Ramos (cell line): ENCODE measurements around the gene DNAH6.
"Not testable (repeated sequence)": the region's sequence is repeated elsewhere in the genome, so short reads cannot be mapped to it uniquely, and the experiment has no call there.

Experiments used
- in situ Hi-C: fragments of 300-500 bp; cut with MboI; formaldehyde crosslinking; loops from one replicate; pipeline ENCODE4 v1.14.3; 2022; ENCODE audit warnings: low sequenced_read_pairs; ENCODE audit not compliant: unreplicated experiment

Gene DNAH6

GRCh38 chr2:84497285-84497684 lies 19.0 kb upstream of the DNAH6 start:
- in situ Hi-C loops: loop anchor here (10.0 kb wide), 1 partner anchor 788 kb away; no protein-coding TSS in a partner anchor

GRCh38 chr2:84498150-84498799 lies 18.0 kb upstream of the DNAH6 start:
- in situ Hi-C loops: loop anchor here (10.0 kb wide), 1 partner anchor 787 kb away; no protein-coding TSS in a partner anchor

GRCh38 chr2:84511024-84511423 lies 5.3 kb upstream of the DNAH6 start:
- in situ Hi-C loops: not testable (repeated sequence)

- in situ Hi-C loops: no loop called here
These were observed 510 bp upstream of the DNAH6 start for GRCh38 chr2:84515788-84516187.

GRCh38 chr2:84519332-84519957 lies 3.1 kb downstream of the DNAH6 start:
- in situ Hi-C loops: no loop called here

- in situ Hi-C loops: no loop called here
These were observed 10.3 kb downstream of the DNAH6 start for GRCh38 chr2:84526562-84526961.

- in situ Hi-C loops: no loop called here
These were observed 11.1 kb downstream of the DNAH6 start for GRCh38 chr2:84527137-84528129.

GRCh38 chr2:84532291-84532690 lies 16.0 kb downstream of the DNAH6 start:
- in situ Hi-C loops: no loop called here

GRCh38 chr2:84534225-84534624 lies 17.9 kb downstream of the DNAH6 start:
- in situ Hi-C loops: no loop called here

- in situ Hi-C loops: no loop called here
These were observed 21.0 kb downstream of the DNAH6 start for GRCh38 chr2:84537251-84537650.

- in situ Hi-C loops: no loop called here
These were observed 23.4 kb downstream of the DNAH6 start for GRCh38 chr2:84539729-84540128.

- in situ Hi-C loops: no loop called here
These were observed 28.7 kb downstream of the DNAH6 start for GRCh38 chr2:84545005-84545404.

- in situ Hi-C loops: no loop called here
These were observed 30.3 kb downstream of the DNAH6 start for GRCh38 chr2:84546551-84546950.

- in situ Hi-C loops: no loop called here
These were observed 32.0 kb downstream of the DNAH6 start for GRCh38 chr2:84548303-84548702.

- in situ Hi-C loops: no loop called here
These were observed 34.6 kb downstream of the DNAH6 start for GRCh38 chr2:84550916-84551315.

GRCh38 chr2:84551526-84551925 lies 35.2 kb downstream of the DNAH6 start:
- in situ Hi-C loops: not testable (repeated sequence)

- in situ Hi-C loops: no loop called here
These were observed 39.9 kb downstream of the DNAH6 start for GRCh38 chr2:84556190-84556589.

GRCh38 chr2:84559838-84560237 lies 43.5 kb downstream of the DNAH6 start:
- in situ Hi-C loops: no loop called here

- in situ Hi-C loops: no loop called here
These were observed 63.4 kb downstream of the DNAH6 start for GRCh38 chr2:84579661-84580060.

GRCh38 chr2:84603911-84604310 lies 87.6 kb downstream of the DNAH6 start:
- in situ Hi-C loops: no loop called here

GRCh38 chr2:84613082-84613481 lies 96.8 kb downstream of the DNAH6 start:
- in situ Hi-C loops: no loop called here
